ENCODE results near the gene CD40LG.
A peak's percentile ranks its signal among the peaks of the same experiment; 100 is the strongest.

The CD40LG gene

DNA sequence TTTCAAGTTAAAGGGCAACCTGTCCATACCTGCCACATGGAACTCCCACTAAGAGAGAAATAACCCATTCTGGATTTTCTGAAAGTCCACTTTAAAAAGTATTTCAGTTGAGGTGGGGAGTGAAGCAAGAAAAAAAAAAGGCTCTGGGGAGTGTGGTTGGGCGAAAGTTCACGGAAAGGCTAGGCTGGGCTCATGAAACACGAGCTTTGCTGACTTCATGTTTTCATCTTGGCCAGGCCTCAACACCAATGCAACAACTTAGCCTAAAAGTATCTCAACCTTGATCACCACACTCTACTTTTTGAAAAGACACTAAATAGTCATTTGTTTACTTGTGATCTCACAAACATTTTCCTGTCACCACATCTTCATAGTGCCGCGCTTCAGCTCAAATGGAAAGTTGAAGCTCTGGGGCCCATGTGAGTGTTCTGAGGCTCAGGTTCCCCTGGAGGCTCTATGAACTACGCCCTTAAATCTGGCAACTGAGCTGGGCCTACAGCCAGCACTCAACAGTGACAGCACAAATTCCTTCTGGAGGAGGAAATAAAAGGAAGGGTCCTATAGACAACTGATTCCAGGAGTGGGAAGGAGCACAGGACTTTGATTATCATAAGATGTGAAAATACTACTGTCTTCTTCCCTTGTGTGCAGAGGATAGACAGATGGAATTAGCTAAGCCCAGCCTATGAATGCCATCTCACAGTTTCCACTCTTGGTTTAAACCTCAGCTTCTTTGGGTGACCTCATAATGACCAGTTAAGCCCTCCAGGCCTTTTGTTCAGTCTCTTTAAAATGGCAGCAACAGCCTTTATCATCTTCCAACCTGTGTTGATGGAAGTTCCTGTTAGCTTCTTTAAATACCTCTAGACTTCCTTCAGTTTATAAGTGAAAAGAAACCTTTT is 5.1 kb downstream of the CD40LG start:
- no peak for DNase-seq

DNA sequence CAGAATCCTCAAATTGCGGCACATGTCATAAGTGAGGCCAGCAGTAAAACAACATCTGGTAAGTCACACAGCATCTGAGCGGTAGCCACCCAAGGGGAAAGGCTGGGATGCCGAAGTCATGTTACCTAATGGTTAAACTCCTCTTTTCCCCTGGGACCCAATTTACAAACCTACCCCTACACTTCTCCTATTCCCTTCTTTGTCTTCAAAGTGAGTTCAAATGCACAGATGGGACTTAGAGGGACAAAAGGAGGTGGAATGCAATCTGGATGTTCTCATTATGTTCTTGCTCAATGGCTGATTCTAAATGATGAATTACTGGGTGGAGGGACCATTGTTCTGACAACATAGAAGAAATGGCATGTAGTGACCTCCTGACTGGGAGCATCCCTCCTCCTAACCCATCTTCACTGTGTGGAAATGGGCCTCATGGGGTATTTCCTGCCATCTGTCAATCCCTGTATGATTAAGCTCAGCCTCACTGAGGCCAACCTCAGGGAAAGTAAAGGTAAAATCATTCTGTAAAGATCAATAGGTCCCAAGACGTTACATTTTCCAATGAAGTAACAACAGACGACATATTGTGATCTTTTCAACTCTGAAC is 8.5 kb downstream of the CD40LG start:
- no peak for DNase-seq

DNA sequence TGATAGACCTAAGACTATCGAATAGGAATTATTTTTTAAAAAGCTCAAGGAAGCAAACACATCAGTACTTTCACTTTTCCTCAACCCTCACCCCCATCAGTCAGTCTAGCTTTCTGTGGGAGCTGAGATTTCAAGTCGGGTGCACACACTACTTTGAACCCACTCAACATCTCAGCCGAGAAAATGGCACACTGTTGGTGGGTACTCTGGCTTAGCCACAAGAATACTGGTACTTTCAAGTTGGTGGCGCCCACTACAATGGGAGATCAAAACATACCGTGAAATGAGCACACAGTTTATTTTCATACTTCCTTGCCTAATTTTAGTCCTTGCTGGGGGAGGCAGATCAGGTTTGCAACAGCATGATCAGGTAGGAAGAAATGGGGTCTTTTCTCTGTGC is 10.2 kb downstream of the CD40LG start:
- DNase-seq: no peak

DNA sequence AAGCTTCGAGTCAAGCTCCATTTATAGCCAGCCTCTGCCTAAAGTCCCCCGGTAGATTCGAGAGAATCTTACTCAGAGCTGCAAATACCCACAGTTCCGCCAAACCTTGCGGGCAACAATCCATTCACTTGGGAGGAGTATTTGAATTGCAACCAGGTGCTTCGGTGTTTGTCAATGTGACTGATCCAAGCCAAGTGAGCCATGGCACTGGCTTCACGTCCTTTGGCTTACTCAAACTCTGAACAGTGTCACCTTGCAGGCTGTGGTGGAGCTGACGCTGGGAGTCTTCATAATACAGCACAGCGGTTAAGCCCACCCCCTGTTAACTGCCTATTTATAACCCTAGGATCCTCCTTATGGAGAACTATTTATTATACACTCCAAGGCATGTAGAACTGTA is 11.2 kb downstream of the CD40LG start:
- DNase-seq: no peak

DNA sequence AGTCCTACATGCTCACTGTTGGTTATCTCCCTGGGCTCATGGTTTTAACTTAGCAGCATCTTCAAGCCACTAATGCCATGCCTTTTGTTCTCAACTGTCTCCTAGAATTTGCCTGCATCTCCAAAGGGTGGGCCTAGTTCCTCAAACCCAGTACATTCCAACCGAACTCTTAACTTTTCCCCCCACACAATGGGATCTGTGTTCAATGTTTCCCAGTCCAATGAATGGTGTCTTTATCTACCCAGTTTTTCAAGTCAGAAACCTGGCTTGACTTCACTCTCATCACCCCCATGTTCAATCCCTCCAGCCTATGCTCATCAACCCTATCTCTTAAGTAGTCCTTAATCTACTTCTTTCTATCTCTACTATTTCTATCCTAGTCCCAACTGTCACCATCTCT is 12.9 kb downstream of the CD40LG start:
- no peak for DNase-seq

DNA sequence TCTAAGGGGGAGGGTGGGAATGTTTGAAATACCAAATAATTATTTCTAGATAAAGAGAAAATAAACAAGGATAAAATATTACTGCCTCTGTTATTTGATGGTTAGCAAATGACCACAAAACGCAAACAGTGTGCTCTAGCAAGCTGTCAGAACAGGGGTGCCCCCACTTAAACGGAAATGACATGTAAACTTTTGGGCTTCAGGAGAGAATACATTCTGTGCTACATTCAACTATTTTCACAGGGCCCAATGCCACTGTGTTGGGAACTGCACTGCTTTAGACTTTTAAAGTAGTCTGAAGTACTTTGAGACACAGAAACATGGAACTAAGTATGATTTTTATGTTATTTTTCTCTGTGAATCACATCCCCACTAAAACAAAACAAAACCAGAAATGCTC is 14.1 kb downstream of the CD40LG start:
- DNase-seq: no peak

DNA sequence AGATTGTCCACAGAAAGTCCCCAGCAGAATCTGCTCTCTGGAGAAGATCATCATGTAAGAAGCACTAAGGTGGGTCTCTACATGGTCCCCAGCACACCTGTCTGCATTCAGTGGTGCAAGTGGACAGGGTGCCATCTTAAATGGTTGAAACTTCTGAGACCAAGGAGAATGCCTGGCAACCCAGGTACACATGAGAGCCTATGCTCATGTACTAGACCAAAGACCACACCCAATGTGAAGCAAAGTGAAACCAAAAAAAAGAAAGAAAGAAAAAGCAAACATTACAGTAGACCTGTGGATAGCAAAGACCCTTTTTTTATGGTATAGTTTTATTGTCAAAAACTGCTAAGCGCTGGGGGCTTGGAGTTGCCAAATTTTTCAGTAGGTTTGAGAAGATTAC is 15.0 kb downstream of the CD40LG start:
- DNase-seq: no peak

DNA sequence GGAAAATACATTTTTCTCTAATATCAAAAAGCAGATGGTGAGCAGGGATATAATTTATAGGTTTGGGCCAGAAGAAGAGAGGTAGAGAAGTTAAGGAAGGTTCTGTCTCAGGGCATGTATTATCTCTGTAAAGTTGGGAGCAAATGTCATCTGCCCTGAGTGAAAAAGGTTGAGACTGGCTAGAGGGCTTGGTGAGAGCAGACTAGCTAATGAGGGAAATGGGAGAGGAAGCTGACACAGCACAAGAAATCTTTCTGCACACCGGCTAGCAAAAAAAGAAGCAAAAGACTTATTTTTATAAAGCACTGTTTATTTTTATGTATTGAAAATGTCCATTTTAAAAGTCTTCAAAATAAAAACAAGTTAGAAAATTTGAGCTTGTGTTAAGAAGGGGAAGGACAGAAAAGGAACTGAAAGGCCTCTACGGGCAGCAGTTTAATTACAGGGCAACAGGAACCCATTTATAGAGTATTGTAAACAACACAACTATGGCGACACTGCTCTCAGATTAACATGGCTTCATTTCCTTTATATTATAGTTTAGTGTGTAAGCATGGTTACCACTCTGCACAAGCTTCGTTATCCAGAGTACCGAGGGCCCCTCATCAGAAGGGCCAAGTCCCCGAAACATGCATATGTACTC is 17.4 kb downstream of the CD40LG start:
- no peak for DNase-seq

DNA sequence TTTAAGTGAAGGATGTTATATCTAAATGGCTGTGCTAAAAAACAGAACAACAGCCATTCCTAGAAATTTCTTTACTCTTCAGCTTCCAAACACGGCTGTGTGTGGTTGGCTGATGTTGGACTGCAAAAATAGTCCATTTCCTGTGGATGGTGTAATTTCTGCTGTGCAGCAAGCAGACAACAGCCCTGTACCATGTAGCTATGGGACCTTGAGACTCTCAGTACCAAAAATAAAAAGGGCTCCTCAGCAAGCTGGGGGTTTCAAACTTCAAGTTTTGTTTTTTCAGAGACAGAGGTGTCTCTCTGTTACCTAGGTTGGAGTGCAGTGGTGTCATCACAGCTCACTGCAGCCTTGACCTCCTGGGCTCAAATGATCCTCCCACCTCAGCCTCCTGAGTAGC is 18.1 kb downstream of the CD40LG start:
- no peak for DNase-seq

DNA sequence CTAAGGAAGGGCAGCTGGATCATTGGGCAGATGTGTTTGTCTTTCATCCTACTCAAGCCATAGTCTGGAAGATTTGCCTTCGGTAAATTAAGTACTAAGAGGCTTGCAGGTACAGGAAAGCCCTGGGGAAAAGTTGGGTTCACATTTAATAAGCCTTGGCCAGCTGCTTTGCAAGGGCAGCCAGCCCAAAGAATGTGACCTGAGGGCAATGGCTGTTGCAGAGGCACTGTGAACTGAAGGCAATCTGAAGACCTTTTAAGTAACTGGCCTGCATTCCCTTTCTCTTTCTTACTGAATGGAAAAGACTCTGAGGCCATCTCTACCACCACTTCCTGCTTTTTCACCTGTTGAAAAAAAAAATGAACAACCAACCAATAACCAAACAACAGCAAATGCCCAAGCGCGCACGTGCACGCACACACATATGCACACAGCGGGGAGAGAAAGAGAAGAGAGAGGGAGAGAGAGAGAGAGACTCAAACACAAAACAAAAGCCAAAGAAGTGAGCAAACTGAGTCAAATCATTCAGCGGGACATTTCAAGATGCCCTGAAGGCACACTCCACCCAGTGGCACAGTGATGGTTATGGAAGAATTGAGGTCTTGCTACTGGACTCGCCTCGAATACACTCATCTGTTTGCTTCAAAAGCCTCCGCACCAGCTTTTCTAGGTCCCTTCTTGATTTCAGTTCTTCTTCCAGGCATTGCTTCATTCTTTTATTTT is 19.6 kb downstream of the CD40LG start:
- no peak for DNase-seq

DNA sequence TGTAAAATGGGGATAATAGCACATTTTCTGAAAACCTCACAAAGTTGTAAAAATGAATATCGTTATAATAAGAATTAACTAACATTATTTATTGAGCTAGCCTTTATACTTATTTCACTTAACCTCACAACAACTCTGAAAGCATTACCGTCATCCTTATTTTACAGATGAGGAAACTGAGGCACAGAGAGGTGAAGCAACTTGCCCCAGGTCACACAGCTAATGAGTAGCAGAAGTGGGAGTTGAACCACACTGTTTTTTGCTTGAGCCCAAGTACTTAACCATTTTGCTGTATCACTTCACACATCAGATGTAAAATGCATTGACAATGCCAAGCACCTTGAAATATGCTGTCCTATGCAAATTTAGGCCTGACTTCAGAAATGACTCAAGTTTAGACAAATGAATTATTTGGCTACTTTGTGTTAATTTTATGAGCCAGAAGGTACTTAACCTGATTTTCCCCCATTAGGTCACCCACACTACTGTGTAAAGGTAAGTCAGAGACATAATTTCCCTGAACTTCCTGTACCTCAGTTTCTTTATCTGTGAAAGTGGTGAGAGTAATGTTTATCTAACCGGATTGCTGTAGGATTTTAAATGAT is 23.1 kb downstream of the CD40LG start:
- DNase-seq: no peak

DNA sequence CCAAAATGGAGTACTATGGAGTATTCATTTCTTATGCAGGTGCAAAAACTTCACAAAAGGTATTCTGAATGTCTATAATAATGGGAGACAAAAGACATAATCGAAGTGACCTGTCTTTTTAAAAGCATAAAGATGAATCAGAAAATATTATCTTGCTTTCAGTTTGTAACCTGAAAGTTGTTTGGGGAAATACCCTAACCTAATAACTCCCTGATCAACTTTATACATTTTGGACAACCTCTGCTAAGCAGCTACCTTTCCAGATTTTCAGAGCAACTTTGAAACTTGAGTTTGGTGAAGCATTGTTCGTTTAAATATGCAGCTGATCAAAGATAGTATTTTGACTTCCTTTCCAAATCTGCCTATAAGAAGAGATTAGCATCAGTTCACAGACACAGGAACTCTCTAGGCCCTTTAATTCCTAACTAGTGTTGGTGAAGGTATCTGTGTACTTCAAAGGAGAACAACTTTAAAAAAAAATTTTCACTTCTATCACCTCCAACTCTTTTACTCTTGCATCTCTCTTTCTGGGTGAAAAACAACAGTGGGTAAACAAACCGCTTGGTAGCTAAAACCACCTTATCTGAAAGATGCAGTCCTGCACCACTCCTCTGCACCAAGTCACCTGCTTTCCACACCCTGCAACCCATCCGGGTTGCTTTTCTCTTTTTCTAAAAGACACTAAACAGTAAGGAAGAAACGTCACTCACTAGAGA is 26.5 kb downstream of the CD40LG start:
- DNase-seq: no peak

DNA sequence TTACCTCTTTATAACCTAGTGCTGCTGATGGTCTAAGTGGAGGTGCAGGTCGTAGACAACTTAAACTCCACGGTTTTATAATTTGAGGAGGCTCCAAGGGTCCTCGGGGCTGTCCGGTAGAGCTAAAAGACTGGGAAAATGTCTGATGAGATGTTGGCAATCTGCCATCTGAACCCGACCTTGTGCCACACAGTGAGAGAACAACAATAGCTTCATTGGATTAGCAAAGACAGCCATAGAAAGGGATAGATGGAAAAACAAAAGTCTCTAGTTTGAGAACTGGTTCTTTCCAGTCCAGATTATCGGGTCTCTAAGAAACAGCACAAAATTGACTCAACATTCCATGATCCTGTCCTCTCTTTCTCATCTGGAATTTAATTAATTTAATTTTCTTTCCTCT is 31.6 kb downstream of the CD40LG start:
- DNase-seq: no peak

DNA sequence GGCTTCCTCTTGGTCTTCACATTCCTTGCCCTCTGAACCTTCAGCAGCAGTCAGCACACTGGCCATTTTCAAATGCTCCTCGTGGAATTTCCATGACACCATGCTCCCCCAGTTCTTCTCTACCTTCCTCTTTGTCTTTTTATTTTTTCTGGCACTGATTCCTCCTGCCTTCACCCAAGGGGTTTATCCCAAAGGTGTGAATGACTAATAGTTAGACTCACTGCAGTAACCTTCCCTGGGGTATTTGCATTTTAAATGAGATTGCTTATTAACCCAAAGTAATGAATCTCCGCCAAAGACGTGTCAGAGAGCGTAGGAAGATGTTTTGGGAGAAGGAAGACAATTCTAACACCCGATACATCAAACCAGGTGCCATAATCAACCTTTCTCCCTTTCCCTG is 36.2 kb downstream of the CD40LG start:
- no peak for DNase-seq

DNA sequence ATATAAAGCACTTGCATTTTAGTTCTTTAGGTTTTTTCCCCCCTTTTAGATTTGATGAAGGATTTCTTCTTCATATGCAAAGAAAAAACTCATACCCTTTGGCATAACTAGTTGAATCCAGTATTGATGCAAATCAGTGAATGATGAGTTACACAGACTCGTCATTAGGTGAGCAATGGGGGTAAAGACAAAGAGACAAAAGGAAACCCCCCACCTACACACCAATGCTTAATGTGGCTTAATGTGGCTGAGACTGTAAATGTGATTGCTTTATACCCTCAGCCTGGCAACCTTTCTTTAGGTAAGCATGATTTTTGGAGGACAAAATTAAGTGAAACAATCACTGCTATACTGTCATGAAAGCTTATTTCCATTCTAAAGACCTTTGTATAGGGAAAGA is 39.5 kb downstream of the CD40LG start:
- peak in 1 of 2 experiments; percentile 25 for DNase-seq

DNA sequence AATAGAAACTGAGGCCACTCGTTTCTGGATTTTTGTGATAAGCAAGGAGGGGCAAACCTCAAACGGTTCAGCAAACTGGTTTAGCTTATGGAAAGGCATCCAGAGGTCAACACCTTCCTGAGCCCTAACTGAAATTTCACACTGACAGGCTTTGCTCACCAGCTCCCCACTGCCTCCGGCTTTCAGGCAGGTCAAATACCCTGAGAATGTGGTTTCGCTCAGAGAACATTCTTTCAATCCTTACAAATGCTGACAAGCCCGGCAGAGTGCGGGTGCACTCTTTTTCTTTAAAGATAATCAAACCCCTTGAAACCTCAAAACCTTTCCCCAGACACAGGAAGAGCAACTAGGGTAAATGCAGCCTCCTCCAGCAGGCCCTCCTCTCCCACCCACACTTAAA is 41.5 kb downstream of the CD40LG start:
- no peak for DNase-seq

DNA sequence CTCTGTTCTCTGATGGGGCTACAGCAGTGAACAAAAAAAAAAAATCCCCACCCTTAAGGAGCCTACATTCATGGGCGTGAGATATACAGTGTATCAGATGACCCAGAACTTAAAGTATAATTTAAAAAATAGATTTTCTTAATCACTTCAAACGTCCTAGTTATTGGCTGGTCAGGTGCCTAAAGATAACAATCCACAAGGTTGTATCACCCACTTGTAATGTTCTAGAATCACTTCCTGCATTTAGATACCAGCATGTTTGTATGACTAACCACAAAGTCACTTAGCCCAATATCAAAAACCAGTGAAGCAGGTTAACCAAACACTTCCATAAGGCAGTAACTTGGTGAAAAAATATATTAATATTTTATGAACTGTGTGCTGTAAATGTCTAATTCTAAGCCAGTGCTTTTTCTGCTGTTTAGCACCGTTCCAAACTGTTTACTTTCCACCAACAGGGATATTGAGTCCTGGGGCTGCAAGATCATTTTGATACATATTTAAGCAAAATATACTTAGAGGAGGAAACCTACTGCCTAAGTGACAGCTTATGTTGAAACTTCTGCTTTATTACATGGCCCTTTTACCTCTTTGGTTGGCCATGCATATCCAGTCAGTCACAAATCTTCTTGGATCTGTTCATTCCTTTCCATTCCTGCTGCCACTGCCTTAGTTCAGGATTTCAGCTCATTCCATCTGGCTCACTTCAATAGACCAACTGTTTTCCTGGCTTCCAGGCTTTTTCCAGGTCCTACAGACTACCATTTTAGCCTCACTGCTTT is 43.3 kb downstream of the CD40LG start:
- no peak for DNase-seq

DNA sequence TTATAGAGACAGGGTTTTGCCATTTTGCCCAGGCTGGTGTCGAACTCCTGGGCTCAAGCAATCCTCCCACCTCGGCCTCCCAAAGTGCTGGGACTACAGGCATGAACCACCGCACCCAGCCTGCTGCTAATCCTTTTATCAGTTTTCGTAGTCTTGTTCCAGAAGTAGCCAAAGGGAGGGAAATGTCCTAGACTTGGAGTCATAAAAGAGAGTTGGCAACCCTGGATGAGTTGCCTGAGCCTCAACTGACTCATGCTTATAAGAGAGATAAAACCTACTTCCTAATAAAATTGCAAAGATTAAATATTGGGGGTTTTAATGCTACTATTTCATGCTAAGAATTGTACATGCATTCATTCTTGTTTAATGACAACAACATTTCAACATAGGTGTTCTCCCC is 44.3 kb downstream of the CD40LG start:
- no peak for DNase-seq

DNA sequence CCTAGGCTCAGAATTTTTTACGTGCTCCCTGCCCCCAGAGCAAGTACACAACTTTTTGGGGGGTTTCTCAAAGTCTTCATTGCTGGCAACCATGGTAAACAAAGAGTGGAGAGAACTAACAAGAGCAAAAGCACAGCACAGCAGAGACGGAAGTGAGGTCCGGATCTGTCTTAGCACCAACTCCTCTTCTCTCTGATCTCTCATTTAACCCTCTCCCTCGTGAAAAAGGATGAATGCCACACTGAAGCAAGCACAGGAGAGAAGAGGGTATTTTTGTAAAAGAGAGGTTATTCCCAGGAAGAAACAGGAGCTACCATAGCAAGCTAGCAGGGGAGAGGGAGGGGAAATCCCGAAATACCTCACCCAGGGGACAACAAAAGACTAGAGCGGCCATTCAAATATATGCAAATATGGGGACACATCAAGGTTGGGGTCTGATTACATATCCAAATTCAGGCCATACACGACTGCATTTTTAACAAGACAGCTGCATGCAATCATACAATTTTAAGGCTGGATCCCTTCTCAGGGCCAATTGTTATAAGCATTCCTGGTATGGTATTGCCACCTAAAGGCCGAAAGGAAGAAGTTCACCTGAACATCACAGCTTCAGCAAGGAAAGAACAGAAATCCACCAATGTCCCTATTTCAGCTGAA is 46.6 kb downstream of the CD40LG start:
- no peak for DNase-seq

DNA sequence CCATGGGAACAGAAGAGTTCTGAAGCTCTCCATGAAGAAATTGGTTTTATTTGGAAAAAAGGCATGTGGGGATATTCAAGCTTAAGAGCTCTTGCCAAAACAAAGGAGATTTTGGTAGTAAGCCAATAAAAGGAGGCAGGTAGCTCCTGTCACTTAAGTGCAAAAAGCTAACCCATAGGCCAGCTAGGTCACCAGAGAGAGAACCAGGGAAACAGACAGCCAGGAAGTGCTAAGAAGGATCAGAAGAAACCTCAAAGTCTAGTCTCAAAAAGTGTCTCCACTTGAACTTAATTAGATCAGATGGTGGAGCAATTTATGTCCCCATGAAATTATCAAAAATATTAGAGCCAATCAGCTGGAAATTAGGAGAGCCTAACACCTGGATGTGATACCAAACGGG is 49.2 kb downstream of the CD40LG start:
- no peak for DNase-seq

DNA sequence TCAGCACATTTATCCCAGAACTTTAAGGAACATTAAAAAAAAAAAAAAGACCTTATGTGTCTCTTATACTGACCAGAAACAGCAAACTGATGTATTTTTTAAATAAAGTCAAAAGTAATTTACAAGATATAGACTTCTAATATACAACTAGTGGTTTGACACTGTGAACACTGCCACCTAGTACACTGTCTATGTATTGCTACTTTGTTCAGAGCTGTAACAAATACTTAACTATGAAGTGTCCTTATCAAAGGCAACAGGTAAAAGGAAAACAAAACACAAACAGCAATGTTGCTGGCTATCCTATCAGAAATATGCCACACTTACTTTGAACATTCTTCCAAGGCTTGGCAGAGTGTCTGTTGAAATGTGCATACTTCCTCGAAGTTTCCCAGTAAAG is 60.4 kb downstream of the CD40LG start:
- DNase-seq: no peak

Data from activated CD4-positive, alpha-beta T cell treated with anti-CD3 and anti-CD28 coated beads, Interleukin-2, amount 50 U/mL, for 4 hours (primary cell).